ENCODE data around the gene CENATAC. TPM values are rescaled to one million over a fixed set of nuclear protein-coding genes. Genes with fewer than 3 reads are reported as not detected.

The CENATAC gene
- total and polyA plus RNA-seq, 9 of the 15 experiments (the other 6 are each of a cell fraction or from before 2014, with no cell fraction given) = 2.4 to 25.5 (median 13.7) TPM

DNA sequence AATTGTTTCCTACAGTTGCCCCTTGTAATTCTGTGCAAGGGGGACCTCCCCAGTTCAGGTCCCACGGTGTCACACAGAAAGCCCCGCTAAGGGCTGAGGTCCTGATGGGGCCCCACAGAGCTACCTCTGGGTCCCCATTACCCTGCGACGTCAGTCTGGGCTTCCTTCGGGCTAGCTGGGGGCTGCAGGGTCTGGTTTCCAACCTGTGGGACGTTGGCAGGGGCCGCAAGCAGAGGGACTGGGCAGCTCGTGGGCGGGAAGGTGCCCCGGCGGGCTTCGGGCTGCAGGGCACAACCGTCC is 32.0 kb downstream of the CENATAC start (continued):
- no peak for TF ChIP-seq NFATC3 (IDR thresholded peaks at IDR 0.05)
- no peak for TF ChIP-seq SP1 (CRISPR knock-in tag; IDR thresholded peaks at IDR 0.05)
- no peak for TF ChIP-seq SLC30A9 (CRISPR knock-in tag; IDR thresholded peaks at IDR 0.05)
- TF ChIP-seq BRCA1 (IDR thresholded peaks at IDR 0.05) = no peak
- 0 out of 2 replicates have a peak, but pooled peaks have one; percentile 21 for TF ChIP-seq BRCA1 (CRISPR knock-in tag; IDR thresholded peaks at IDR 0.05)
- no peak for TF ChIP-seq COPS2 (conservative IDR thresholded peaks at IDR 0.05)
- TF ChIP-seq, protein P1, sequence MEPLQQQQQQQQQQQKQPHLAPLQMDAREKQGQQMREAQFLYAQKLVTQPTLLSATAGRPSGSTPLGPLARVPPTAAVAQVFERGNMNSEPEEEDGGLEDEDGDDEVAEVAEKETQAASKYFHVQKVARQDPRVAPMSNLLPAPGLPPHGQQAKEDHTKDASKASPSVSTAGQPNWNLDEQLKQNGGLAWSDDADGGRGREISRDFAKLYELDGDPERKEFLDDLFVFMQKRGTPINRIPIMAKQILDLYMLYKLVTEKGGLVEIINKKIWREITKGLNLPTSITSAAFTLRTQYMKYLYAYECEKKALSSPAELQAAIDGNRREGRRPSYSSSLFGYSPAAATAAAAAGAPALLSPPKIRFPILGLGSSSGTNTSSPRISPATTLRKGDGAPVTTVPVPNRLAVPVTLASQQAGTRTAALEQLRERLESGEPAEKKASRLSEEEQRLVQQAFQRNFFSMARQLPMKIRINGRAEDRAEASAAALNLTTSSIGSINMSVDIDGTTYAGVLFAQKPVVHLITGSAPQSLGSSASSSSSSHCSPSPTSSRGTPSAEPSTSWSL (CRISPR knock-in tag; IDR thresholded peaks at IDR 0.05; ENCODE audit: borderline replicate concordance) = no peak
- 0 out of 2 replicates have a peak, but pooled peaks have one; percentile 27 for TF ChIP-seq ZNF263 (CRISPR knock-in tag; IDR thresholded peaks at IDR 0.05; ENCODE audit: borderline replicate concordance)

GRCh38 chr11:119030329-119031047 is 32.5 kb downstream of the CENATAC start, which contains the start of gene SLC37A4:
Gene SLC37A4, minus strand, starts transcription at chr11:119030877.
- peak within 1 kb of the TSS; percentile 92 for H3K27ac ChIP-seq (ENCODE audit: extremely low read depth, low read depth, low read length)
- H3K27me3 ChIP-seq (ENCODE audit: control insufficient read depth in 2 of 2, insufficient read depth in 2 of 2, low read length in 2 of 2) = no peaks in the 10 kb centered on the region
- H3K36me3 ChIP-seq (ENCODE audit: control insufficient read depth, insufficient read depth, low read length) = peaks cover 37% of the 10 kb centered on the region; the same call in 2 of the 3 replicates
- H3K9ac ChIP-seq (ENCODE audit: insufficient read depth in 1 of 2, low read depth in 2 of 2, low read length in 2 of 2) = peak within 1 kb of the TSS; percentile 86 to 99
- CTCF ChIA-PET (ENCODE audit: low intra/inter-chr PET ratio) = no interaction called here
- in situ Hi-C loops (cut with MboI) (no loop called here), intact Hi-C loops (cut with micrococcal nuclease) (loop anchor here (1.0 to 2.0 kb wide), 2 partner anchors 12 to 70 kb away; partner anchors contain the start of genes DPAGT1, RPS25 and TRAPPC4)
- peaks cover 39% of the 10 kb centered on the region for H3K79me2 ChIP-seq (ENCODE audit: control insufficient read depth, insufficient read depth, low read length)
- POLR2A ChIA-PET = interaction anchor here (1.1 to 1.4 kb wide), 4 partner anchors 13 to 37 kb away, joined by 3 to 4 read pairs (median 4); partner anchors contain the start of gene VPS11
- H3K9me1 ChIP-seq (ENCODE audit: control insufficient read depth, insufficient read depth, low read length) = no peaks in the 10 kb centered on the region
- peak within 1 kb of the TSS; percentile 96 for H2AFZ ChIP-seq (ENCODE audit: low read depth, low read length)
- H4K20me1 ChIP-seq (replicated peaks; ENCODE audit: control insufficient read depth, insufficient read depth, low read length) = peaks cover 12% of the 10 kb centered on the region
- WGBS (ENCODE audit: insufficient coverage, low coverage, missing lambda C conversion rate) = under 1% methylated on average over 46 of the region's 67 CpGs
- peak within 1 kb of the TSS; percentile 92 for H3K4me3 ChIP-seq
- H3K4me2 ChIP-seq (ENCODE audit: insufficient read depth, low read length) = peak within 1 kb of the TSS; percentile 98
- ATAC-seq (peak; percentile 92), DNase-seq (ENCODE audit: extremely low read depth in 1 of 4, low spot score in 3 of 4) (peak; percentile 95 to 99 (median 96)), FAIRE-seq (peak; percentile 98)
- no TSS peak for BruUV-seq (replicated peaks)
- peaks cover 30 to 41% of the 10 kb centered on the region in 2 experiments; a peak in 4 of 5 replicates for H3K4me1 ChIP-seq (replicated peaks in 1 of 2; ENCODE audit: control insufficient read depth in 2 of 2, insufficient read depth in 2 of 2, low read length in 2 of 2)
- no peaks in the 10 kb centered on the region for H3K9me3 ChIP-seq (replicated peaks; ENCODE audit: control insufficient read depth, insufficient read depth, low read depth, low read length)
- TF ChIP-seq PRPF4 (IDR thresholded peaks at IDR 0.05; ENCODE audit: insufficient read depth, low read depth, low read length, poor library complexity, severe bottlenecking) = no peak
- TF ChIP-seq, protein P2, sequence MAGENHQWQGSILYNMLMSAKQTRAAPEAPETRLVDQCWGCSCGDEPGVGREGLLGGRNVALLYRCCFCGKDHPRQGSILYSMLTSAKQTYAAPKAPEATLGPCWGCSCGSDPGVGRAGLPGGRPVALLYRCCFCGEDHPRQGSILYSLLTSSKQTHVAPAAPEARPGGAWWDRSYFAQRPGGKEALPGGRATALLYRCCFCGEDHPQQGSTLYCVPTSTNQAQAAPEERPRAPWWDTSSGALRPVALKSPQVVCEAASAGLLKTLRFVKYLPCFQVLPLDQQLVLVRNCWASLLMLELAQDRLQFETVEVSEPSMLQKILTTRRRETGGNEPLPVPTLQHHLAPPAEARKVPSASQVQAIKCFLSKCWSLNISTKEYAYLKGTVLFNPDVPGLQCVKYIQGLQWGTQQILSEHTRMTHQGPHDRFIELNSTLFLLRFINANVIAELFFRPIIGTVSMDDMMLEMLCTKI (IDR thresholded peaks at IDR 0.05; ENCODE audit: partially characterized antibody) = no peak
- no peak for TF ChIP-seq NCOA1 (IDR thresholded peaks at IDR 0.05; ENCODE audit: low read depth)
- no peak for TF ChIP-seq HEY1 (CRISPR knock-in tag; IDR thresholded peaks at IDR 0.05; ENCODE audit: borderline replicate concordance)
- TF ChIP-seq ZC3H4 (CRISPR knock-in tag; IDR thresholded peaks at IDR 0.05; ENCODE audit: borderline replicate concordance) = no peak
- no peak for TF ChIP-seq GTF2E2 (tag; IDR thresholded peaks at IDR 0.05)
- TF ChIP-seq ZNF707 (CRISPR knock-in tag; conservative IDR thresholded peaks at IDR 0.05) = no peak
- TF ChIP-seq ZNF239 (CRISPR knock-in tag; IDR thresholded peaks at IDR 0.05) = no peak
- TF ChIP-seq MYNN (IDR thresholded peaks at IDR 0.05) = no peak
- TF ChIP-seq MYNN (CRISPR knock-in tag; IDR thresholded peaks at IDR 0.05) = no peak
- peak; percentile 34 for TF ChIP-seq TBP (optimal IDR thresholded peaks at IDR 0.05; ENCODE audit: low read depth, low read length)
- TF ChIP-seq ZNF699 (CRISPR knock-in tag; IDR thresholded peaks at IDR 0.05; ENCODE audit: insufficient replicate concordance) = no peak
- TF ChIP-seq FOXK1 (CRISPR knock-in tag; IDR thresholded peaks at IDR 0.05; ENCODE audit: borderline replicate concordance) = no peak
